CD4-positive, alpha-beta memory T cell (primary cell): ENCODE data around the gene DENND5B. TPM values are rescaled to one million over a fixed set of nuclear protein-coding genes. Genes with fewer than 3 reads are reported as not detected.

Experiments
- CTCF ChIA-PET: fragments of 350-600 bp; sonication (Branson Sonifier 250); formaldehyde crosslinking; loops from one replicate; lab custom pipeline; 2021; ENCODE audit warnings: inconsistent platforms; ENCODE audit not compliant: partially characterized antibody; lab: Charles Lee
- POLR2A ChIA-PET: fragments of 350-600 bp; sonication (Branson Sonifier 250); formaldehyde crosslinking; loops from one replicate; lab custom pipeline; 2021; ENCODE audit not compliant: partially characterized antibody; lab: Charles Lee
- DNase-seq, 5 donors: peaks; one replicate each; pipeline versions ENCODE4 v3.0.0 to v3.0.0-alpha.2; 2020 to 2022; ENCODE audit warnings: mixed read lengths in 1 of 5
- H3K27ac ChIP-seq: one replicate; pipeline ENCODE4 v1.7.0; 2013; ENCODE audit warnings: low read depth, low read length
- H3K27me3 ChIP-seq: 2 replicates; pipeline ENCODE4 v1.7.0; 2013; ENCODE audit warnings: mild to moderate bottlenecking, low read length, moderate library complexity; ENCODE audit not compliant: insufficient read depth
- H3K36me3 ChIP-seq: 2 replicates; pipeline ENCODE4 v1.7.0; 2013; ENCODE audit warnings: mild to moderate bottlenecking, low read length, moderate library complexity; ENCODE audit not compliant: insufficient read depth
- H3K4me1 ChIP-seq: 2 replicates; pipeline ENCODE4 v1.7.0; 2013; ENCODE audit warnings: mild to moderate bottlenecking, low read length, moderate library complexity; ENCODE audit not compliant: insufficient read depth
- H3K4me3 ChIP-seq, 2 donors: one replicate each; pipeline ENCODE4 v1.7.0; 2013; ENCODE audit warnings: low read length in 2 of 2, mild to moderate bottlenecking in 1 of 2
- H3K9me3 ChIP-seq, 2 donors: one replicate each; pipeline ENCODE4 v1.7.0; 2013; ENCODE audit warnings: low read length in 2 of 2, control low read depth in 1 of 2; ENCODE audit not compliant: control insufficient read depth in 1 of 2
- H3K27ac Mint-ChIP-seq, 7 donors: one replicate each; pipeline ENCODE4 v1.8.0; 2020 to 2021; ENCODE audit warnings: mixed read lengths in 7 of 7, mild to moderate bottlenecking in 6 of 7, inconsistent platforms in 3 of 7, moderate library complexity in 3 of 7
- H3K27me3 Mint-ChIP-seq, 2 donors: one replicate each; pipeline ENCODE4 v1.8.0; 2020 to 2021; ENCODE audit warnings: mixed read lengths in 2 of 2
- H3K36me3 Mint-ChIP-seq, 2 donors: one replicate each; pipeline ENCODE4 v1.8.0; 2020 to 2021; ENCODE audit warnings: mixed read lengths in 2 of 2, inconsistent platforms in 1 of 2, mild to moderate bottlenecking in 1 of 2
- H3K4me1 Mint-ChIP-seq, 4 donors: one replicate each; pipeline ENCODE4 v1.8.0; 2020 to 2021; ENCODE audit warnings: mixed read lengths in 4 of 4, mild to moderate bottlenecking in 1 of 4
- H3K4me3 Mint-ChIP-seq, 8 donors: one replicate each; pipeline ENCODE4 v1.8.0; 2020 to 2021; ENCODE audit warnings: mixed read lengths in 8 of 8, mild to moderate bottlenecking in 7 of 8, moderate library complexity in 6 of 8, inconsistent platforms in 3 of 8
- H3K9me3 Mint-ChIP-seq, 8 donors: one replicate each; pipeline ENCODE4 v1.8.0; 2020 to 2021; ENCODE audit warnings: mixed read lengths in 8 of 8, mild to moderate bottlenecking in 5 of 8, inconsistent platforms in 3 of 8, moderate library complexity in 1 of 8
- intact Hi-C: fragments of 100-400 bp; cut with micrococcal nuclease; formaldehyde crosslinking; loops from one replicate; pipeline ENCODE4 v1.15.1; 2023
- polyA plus RNA-seq, 2 donors: library from polyadenylated mRNA; unstranded; fragments of 300-500 nt; fragmentation: Illumina TruSeq; gene quantifications; one replicate each; pipeline ENCODE4 v1.2.3, GENCODE V29; 2021
- total RNA-seq, 2 experiments: library from RNA; stranded (reverse); gene quantifications; one replicate each; pipeline ENCODE4 v1.2.3, GENCODE V29; 2021

DENND5B gene
- total and polyA plus RNA-seq, 4 experiments from 2014 or later = 0.60 TPM; not detected in 3

DNA sequence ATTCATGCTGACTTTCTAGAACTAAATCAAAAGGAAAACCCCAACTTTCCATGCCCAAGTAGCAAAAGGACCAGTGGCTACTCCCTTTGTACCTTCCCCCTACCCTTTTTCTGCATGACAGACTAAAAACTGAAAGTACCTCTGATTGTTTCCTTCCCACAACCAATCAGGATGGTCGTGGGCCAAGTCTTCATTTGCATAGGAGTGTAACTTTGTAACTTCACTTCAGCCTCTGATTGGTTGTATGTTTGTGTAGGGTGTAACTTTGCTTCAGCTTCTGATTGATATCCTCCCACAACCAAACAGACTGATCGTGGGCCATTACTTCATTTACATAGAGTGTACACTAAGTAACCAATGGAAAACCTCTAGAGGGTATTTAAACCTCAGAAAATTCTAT lies 96.5 kb downstream of the DENND5B start:
- Histone ChIP-seq H3K27ac (no peak overlapping the region), H3K4me1 (no peaks in the 10 kb centered on the region), H3K27me3 (no peaks in the 10 kb centered on the region), H3K4me3 (no peak overlapping the region), H3K9me3 (no peaks in the 10 kb centered on the region), H3K36me3 (no peaks in the 10 kb centered on the region)
- Mint-ChIP-seq H3K27me3 (peaks cover 19 to 21% of the 10 kb centered on the region in 2 donors), H3K4me1 (no peaks in the 10 kb centered on the region), H3K27ac (no peak overlapping the region), H3K9me3 (peaks cover 0 to 2% (median 0%) of the 10 kb centered on the region in 8 donors), H3K4me3 (no peak overlapping the region), H3K36me3 (no peaks in the 10 kb centered on the region)
- intact Hi-C loops = no loop called here
- CTCF ChIA-PET = no interaction called here
- POLR2A ChIA-PET = no interaction called here
- no peak for DNase-seq

DNA sequence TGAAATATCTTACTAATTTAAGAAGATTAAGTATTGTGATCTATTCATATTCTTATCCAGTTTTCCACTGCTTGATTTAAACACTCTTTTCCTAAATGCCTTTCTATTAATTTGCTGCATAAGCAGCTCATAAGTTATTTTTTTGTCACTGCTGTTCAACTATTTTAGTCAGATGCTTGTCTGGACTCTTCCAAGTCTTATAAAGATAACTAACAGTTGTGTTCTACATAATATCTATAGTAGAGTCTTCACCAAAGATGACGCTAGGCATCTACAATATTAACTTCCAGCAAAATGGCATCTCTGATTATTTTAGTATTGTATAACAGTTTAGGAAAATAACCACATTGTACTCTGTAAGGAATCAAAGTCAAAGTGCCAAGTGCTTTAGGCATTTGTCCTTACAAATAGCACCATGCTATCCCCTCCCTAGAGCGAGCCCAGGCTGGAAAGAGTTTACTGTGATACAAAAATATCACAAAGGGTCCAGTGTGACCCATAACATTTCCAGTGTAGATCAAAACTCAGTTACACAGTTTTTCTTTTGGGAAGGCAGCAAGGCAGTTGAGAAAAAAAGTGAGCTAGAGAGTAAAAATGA lies 98.2 kb downstream of the DENND5B start:
- Histone ChIP-seq H3K4me3 (no peak overlapping the region), H3K9me3 (no peaks in the 10 kb centered on the region), H3K36me3 (no peaks in the 10 kb centered on the region), H3K27me3 (no peaks in the 10 kb centered on the region), H3K27ac (no peak overlapping the region), H3K4me1 (no peaks in the 10 kb centered on the region)
- intact Hi-C loops = no loop called here
- Mint-ChIP-seq H3K27me3 (peaks cover 13 to 19% of the 10 kb centered on the region in 2 donors), H3K27ac (no peak overlapping the region), H3K36me3 (no peaks in the 10 kb centered on the region), H3K4me1 (no peaks in the 10 kb centered on the region), H3K4me3 (no peak overlapping the region), H3K9me3 (peaks cover 0 to 2% (median 0%) of the 10 kb centered on the region in 8 donors)
- POLR2A ChIA-PET = no interaction called here
- CTCF ChIA-PET = no interaction called here
- DNase-seq = no peak

DNA sequence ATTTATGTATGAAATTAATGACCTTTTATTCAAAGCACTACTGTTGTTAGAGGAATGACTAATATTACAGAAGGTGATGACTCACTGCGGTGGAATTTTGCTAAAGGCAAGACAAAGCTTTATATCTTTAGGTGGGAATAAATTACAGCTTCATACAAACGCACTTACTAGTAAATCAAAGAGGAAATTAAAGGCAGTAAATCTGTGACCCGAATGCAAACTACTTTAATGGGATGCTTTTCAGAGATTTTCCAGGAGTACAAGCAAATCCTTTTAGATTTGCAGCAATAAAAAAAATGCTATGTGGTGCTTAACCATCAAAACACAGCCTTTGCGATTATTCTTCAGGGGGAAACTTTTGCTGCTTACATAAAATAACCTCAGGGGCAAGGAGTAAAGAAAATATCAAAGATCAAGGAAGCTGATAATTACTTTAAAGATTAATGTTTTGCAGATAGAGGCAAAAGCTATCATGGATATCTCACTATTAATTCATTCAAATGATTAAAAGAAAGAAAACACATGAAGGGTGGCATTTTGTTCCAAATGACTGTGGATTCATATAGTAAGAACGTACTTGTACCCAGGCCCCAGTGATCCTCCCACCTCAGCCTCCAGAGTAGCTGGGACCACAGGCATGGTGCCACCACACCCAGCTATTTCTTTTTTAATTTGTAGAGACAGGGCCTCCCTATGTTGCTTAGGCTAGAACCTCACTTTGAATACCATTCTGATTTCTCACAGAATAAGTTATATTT lies 98.9 kb downstream of the DENND5B start:
- Mint-ChIP-seq H3K27me3 (peaks cover 13 to 17% of the 10 kb centered on the region in 2 donors), H3K27ac (no peak overlapping the region), H3K9me3 (peaks cover 0 to 2% (median 0%) of the 10 kb centered on the region in 8 donors), H3K36me3 (no peaks in the 10 kb centered on the region), H3K4me3 (no peak overlapping the region), H3K4me1 (no peaks in the 10 kb centered on the region)
- CTCF ChIA-PET = no interaction called here
- POLR2A ChIA-PET = no interaction called here
- Histone ChIP-seq H3K4me1 (no peaks in the 10 kb centered on the region), H3K9me3 (no peaks in the 10 kb centered on the region), H3K27ac (no peak overlapping the region), H3K27me3 (no peaks in the 10 kb centered on the region), H3K36me3 (no peaks in the 10 kb centered on the region), H3K4me3 (no peak overlapping the region)
- no peak for DNase-seq
- intact Hi-C loops = no loop called here

DNA sequence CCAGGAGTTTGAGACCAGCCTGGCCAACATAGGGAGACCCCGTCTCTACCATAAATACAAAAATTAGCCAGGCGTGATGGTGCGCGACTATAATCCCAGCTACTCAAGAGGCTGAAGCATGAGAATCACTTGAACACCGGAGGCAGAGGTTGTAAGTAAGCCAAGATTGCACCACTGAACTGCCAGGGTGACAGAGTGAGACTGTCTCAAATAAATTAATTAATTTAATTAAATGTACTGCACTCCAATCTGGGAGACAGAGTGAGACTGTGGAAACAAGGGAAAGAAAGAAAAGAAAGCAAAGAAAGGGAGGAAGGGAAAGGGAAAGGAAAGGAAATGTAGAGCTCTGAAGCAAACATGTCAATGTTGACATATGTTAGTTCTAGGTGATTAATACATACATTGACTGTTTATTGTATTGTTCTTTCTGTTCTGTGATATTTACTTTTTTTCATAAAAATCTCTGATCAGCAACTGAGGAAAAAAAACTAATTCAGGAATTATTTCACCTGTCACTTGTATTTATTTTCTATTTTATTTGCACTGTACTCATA lies 99.6 kb downstream of the DENND5B start:
- POLR2A ChIA-PET = no interaction called here
- H3K9me3 ChIP-seq = no peaks in the 10 kb centered on the region
- CTCF ChIA-PET = no interaction called here
- intact Hi-C loops = no loop called here
- H3K36me3 Mint-ChIP-seq = no peaks in the 10 kb centered on the region
- no peak for DNase-seq
- H3K9me3 Mint-ChIP-seq = peaks cover 0 to 2% (median 0%) of the 10 kb centered on the region in 8 donors
- no peak overlapping the region for H3K4me3 ChIP-seq
- no peaks in the 10 kb centered on the region for H3K4me1 Mint-ChIP-seq
- no peaks in the 10 kb centered on the region for H3K4me1 ChIP-seq
- no peaks in the 10 kb centered on the region for H3K36me3 ChIP-seq
- no peak overlapping the region for H3K27ac Mint-ChIP-seq
- H3K4me3 Mint-ChIP-seq = no peak overlapping the region
- H3K27me3 Mint-ChIP-seq = peaks cover 13 to 17% of the 10 kb centered on the region in 2 donors
- H3K27ac ChIP-seq = no peak overlapping the region
- H3K27me3 ChIP-seq = no peaks in the 10 kb centered on the region

DNA sequence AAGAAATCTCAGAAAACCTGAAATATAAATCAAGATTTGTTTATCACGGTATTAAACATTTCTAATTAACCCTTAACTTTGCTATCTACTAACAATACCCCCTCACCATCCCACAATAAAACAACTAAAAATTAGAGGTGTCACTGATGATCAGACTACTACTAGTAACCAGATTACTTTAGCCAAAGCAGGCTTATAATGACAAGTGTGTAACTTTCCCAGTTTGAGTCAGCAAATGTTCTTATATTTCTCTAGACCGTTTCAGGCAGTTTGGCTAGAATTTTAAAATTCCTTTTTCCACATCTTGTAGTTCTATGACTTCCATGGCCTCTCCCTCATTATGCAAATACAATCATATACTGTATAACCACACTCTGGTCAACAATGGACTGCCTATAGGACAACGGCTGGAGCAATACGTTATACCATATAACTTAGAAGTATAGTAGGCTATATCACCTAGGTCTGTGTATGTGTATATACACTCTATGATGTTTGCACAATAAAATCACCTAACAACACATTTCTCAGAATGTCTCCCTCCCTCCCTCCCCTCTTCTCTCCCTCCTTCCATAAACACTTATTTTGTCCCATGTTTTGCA lies 102.1 kb downstream of the DENND5B start:
- H3K27ac Mint-ChIP-seq = no peak overlapping the region
- intact Hi-C loops = no loop called here
- no peaks in the 10 kb centered on the region for H3K4me1 ChIP-seq
- H3K4me3 ChIP-seq = no peak overlapping the region
- no peak overlapping the region for H3K4me3 Mint-ChIP-seq
- no peak overlapping the region for H3K27ac ChIP-seq
- H3K27me3 ChIP-seq = no peaks in the 10 kb centered on the region
- H3K36me3 Mint-ChIP-seq = no peaks in the 10 kb centered on the region
- H3K27me3 Mint-ChIP-seq = peaks cover 7 to 11% of the 10 kb centered on the region in 2 donors
- peaks cover 0 to 5% (median 0%) of the 10 kb centered on the region in 8 donors for H3K9me3 Mint-ChIP-seq
- H3K36me3 ChIP-seq = no peaks in the 10 kb centered on the region
- H3K9me3 ChIP-seq = no peaks in the 10 kb centered on the region
- no peaks in the 10 kb centered on the region for H3K4me1 Mint-ChIP-seq
- CTCF ChIA-PET = no interaction called here
- POLR2A ChIA-PET = no interaction called here
- DNase-seq = no peak

DNA sequence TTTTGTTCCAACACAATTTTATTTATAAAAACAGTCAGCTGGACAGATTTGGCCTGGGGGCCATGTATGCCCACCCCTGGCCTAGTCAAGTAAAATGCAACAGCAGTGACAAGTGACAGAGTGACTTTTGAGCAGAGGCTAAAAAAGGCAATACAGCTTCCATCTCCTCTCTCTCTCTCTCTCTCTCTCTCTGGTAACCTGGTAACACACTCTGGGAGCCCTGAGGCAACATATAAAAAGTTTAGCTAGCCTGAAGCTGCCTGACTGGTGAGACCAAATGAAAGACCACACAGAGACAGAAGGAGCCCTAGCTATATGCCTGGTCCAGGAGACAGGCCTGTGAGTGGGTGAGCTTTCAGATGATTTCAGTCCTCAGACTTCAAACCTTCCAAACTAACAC lies 105.4 kb downstream of the DENND5B start:
- H3K36me3 Mint-ChIP-seq = no peaks in the 10 kb centered on the region
- no peaks in the 10 kb centered on the region for H3K27me3 ChIP-seq
- H3K27me3 Mint-ChIP-seq = peaks cover 4 to 7% of the 10 kb centered on the region in 2 donors
- no peaks in the 10 kb centered on the region for H3K4me1 Mint-ChIP-seq
- POLR2A ChIA-PET = no interaction called here
- H3K4me1 ChIP-seq = no peaks in the 10 kb centered on the region
- H3K36me3 ChIP-seq = no peaks in the 10 kb centered on the region
- no peak overlapping the region for H3K27ac ChIP-seq
- H3K4me3 ChIP-seq = no peak overlapping the region
- no peak overlapping the region for H3K4me3 Mint-ChIP-seq
- intact Hi-C loops = no loop called here
- DNase-seq = no peak
- peaks cover 0 to 5% (median 0%) of the 10 kb centered on the region in 8 donors for H3K9me3 Mint-ChIP-seq
- H3K27ac Mint-ChIP-seq = no peak overlapping the region
- no peaks in the 10 kb centered on the region for H3K9me3 ChIP-seq
- CTCF ChIA-PET = no interaction called here

DNA sequence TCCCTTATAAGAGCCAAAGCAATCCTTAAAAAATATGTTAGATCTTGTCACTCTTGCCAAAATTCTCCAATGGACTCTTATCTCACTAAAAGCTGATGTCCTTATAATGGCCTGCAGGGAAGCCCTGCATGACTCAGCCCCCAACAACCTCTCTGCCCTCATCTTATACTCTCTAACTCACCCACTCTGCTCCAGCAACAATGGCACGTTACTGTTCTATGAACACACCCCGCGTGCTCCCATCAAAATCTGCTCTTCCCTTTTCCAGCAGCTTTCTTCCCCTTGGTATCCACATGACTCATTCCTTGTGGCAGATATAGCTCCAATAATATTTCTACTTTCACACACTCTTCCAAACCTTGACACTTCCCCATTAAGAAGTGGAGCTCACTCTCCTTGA lies 108.1 kb downstream of the DENND5B start:
- Mint-ChIP-seq H3K9me3 (peaks cover 0 to 5% (median 0%) of the 10 kb centered on the region in 8 donors), H3K4me1 (peaks cover 0 to 1% (median 0%) of the 10 kb centered on the region in 4 donors), H3K4me3 (no peak overlapping the region), H3K36me3 (no peaks in the 10 kb centered on the region), H3K27me3 (peaks cover 0 to 2% of the 10 kb centered on the region in 2 donors), H3K27ac (no peak overlapping the region)
- CTCF ChIA-PET = no interaction called here
- DNase-seq = no peak
- intact Hi-C loops = no loop called here
- POLR2A ChIA-PET = no interaction called here
- Histone ChIP-seq H3K4me3 (no peak overlapping the region), H3K27me3 (no peaks in the 10 kb centered on the region), H3K9me3 (no peaks in the 10 kb centered on the region), H3K36me3 (no peaks in the 10 kb centered on the region), H3K27ac (no peak overlapping the region), H3K4me1 (no peaks in the 10 kb centered on the region)
